22Rv1 (cell line): Measurements from ENCODE around the gene RALGPS2.

Experiments
- H3K27ac ChIP-seq: fragments of 450-650 bp; 2 replicates; pipeline ENCODE4 v1.5.1; 2017
- ZFX ChIP-seq: fragments of 450-650 bp; IDR thresholded peaks from 2 replicates; pipeline ENCODE4 v1.6.1; 2017; ENCODE audit warnings: antibody characterized with exemption, borderline replicate concordance
- TF ChIP-seq, protein P1 (sequence below): fragments of 450-650 bp; IDR thresholded peaks from 2 replicates; pipeline ENCODE4 v1.5.1; 2017; ENCODE audit warnings: mild to moderate bottlenecking

Gene RALGPS2

DNA sequence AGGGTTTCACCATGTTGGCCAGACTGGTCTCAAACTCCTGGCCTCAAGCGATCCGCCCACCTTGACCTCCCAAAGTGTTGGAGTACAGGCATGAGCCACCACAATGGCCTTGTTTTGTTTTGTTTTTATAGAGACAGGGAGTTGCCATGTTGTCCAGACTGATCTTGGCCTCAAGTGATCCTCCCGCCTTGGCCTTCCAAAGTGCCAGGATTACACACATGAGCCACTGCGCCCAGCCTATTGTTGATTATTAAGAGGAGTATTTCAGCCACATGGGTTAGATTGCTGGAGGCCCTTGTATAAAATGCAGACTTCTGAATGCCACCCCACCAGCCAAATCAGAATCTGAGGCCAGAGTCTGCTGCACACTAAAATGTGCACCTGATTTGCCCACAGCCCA is 203.0 kb downstream of the RALGPS2 start:
- TF ChIP-seq, protein P1, sequence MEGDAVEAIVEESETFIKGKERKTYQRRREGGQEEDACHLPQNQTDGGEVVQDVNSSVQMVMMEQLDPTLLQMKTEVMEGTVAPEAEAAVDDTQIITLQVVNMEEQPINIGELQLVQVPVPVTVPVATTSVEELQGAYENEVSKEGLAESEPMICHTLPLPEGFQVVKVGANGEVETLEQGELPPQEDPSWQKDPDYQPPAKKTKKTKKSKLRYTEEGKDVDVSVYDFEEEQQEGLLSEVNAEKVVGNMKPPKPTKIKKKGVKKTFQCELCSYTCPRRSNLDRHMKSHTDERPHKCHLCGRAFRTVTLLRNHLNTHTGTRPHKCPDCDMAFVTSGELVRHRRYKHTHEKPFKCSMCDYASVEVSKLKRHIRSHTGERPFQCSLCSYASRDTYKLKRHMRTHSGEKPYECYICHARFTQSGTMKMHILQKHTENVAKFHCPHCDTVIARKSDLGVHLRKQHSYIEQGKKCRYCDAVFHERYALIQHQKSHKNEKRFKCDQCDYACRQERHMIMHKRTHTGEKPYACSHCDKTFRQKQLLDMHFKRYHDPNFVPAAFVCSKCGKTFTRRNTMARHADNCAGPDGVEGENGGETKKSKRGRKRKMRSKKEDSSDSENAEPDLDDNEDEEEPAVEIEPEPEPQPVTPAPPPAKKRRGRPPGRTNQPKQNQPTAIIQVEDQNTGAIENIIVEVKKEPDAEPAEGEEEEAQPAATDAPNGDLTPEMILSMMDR = no peak
- TF ChIP-seq ZFX = no peak
- no peak overlapping the region for H3K27ac ChIP-seq

DNA sequence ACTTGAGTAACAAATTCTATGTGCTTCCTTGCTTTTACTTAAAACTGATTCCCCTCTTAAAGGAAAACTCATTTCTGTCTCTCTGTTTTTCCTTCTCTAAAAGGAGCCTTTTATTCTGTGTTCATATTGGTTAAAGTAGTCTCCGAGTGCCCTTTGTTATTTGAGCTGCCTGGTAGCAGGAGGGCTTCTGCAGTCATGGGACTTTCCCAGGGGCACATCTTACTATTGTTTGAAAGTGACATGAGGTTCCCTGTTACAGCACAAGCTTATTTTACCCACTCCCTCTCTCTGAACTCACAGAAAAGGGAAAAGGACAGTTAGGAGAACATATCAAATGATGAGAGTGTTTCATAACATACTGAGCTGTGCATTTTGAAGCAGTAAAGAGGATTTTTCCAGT is 203.9 kb downstream of the RALGPS2 start:
- no peak overlapping the region for H3K27ac ChIP-seq

DNA sequence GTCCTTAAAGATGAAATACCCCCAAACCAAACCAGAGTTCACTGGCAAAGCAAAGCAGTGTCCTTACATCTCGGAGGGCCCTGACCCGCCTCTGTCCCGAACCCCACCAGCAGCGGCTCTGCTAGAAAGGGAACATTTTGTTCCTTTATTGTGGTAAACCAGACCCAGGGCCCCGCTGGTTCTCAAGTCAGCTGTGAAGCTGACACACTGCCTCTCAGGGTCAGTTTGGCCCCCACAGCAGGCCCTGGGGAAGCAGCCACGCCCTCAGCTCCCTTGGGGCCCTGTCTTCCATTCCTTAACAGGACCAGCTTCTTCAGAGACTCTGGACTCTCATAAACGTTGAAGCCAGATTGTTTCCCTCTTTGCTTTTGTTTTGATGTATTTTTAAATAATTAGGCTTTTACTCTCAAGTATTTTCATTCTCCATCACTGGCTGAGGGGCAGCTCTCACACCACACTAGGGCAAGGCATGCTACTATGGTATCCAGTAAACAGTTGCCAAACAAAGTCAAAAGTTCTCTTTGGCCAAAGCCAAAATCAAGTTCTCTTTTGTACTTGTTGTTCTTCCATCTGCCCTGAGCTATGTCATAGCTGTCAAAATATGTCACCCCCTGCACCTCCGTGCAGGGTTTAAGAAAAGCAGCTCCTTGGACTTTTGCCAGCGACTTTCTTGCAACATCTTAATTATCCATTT is 207.0 kb downstream of the RALGPS2 start:
- TF ChIP-seq, protein P1 = no peak
- TF ChIP-seq ZFX = no peak
- no peak overlapping the region for H3K27ac ChIP-seq

More for the DNA sequence above, 203.9 kb downstream of the RALGPS2 start:
- TF ChIP-seq ZFX = no peak
- TF ChIP-seq, protein P1 = no peak

DNA sequence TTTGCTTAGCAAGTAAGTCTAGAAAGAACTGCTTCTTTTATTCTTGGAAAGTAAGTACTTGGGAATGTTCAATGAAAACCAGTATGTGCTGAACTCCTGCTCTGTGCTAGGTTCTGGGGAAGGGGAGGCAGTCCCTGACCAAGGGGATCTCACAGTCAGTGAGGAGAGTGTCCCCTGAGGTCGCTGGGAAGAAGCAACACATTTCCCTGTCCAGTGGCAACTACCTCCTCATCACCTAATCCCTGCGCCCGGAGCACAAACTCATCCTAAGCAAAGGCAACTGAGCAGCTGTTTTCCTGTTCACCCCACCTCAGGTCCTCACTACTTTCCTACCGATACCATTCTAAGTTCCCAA is 207.5 kb downstream of the RALGPS2 start:
- TF ChIP-seq, protein P1 = no peak
- no peak for TF ChIP-seq ZFX
- no peak overlapping the region for H3K27ac ChIP-seq

DNA sequence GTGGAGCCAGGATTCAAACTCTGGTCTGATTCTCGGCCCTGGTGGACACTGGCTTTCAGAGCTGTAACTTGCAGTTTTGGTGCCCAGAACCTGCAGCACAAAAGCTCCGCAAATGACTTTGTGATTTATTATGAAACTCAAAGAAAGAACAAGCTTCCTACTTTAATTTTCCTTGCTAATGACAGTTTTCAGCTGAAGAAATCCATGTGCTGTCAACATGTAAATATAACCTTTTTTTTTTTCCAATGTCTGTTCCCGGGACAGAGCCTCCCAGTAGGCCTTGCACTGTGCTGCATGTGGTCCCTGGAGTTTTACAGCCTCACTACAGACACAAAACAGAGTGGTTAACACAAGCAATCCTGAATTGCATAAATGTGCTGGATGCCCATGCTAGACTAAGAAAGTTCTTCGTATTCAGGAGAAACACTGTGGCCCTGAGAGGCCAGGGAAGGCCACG is 208.1 kb downstream of the RALGPS2 start:
- H3K27ac ChIP-seq = no peak overlapping the region
- TF ChIP-seq, protein P1 = no peak
- TF ChIP-seq ZFX = no peak

DNA sequence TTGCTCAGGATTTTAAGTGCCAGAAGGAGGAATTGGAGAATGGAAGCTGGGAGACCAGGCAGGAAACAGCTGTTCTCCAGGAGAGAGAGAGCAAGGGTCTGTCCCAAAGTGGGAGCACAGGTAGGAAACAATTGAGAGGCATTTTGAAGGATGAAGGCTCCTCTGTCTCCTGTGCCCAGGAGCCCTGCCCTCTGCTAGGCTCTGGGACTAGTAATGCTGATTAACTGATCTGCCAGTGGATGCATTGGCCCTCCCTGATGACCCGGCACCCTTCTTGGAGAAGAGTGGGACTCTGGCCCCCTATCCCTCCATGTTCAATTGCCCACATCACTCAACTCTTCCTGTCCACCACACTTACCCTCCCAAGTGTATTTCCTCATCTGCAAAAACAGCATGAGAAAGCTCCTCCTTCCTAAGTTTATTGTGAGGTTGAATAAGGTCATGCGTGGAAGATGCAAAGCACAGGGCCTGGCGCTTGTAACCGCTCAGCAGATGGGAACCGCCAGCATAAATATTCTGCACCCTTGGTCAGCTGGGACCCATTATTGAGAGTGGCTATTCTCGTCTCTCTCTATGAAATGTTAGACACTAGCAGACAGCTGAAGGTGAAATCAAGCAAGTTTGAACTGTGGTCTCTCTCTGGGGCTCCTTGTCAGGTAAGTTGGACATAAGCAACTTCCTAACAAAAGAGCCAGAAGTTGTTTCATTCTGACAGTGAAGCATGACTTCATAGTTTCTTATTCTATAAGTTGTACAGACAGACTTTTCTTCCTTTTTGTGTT is 208.9 kb downstream of the RALGPS2 start:
- no peak overlapping the region for H3K27ac ChIP-seq
- no peak for TF ChIP-seq ZFX
- TF ChIP-seq, protein P1 = no peak

DNA sequence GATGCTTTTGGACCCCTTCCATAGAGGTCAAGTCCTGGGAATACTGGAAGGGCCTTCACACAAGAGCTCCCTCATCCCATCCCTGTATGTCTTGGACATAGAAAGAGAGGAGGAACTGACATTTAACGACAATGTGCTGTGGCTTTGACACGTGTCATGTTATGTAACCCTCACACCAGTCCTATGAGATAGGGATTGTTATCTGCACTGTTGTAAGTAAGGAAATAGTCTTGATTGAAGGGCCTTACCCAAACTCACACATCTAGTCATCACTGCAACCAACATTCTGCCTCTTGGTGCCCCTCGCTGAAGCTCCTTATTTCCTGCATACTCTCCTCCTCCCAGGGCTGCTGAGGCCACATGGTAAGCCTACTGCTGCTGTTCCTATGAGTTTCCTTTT is 209.5 kb downstream of the RALGPS2 start:
- H3K27ac ChIP-seq = no peak overlapping the region
- TF ChIP-seq ZFX = no peak
- TF ChIP-seq, protein P1 = no peak
